Body of pancreas (tissue), 4 donors: ENCODE data around the gene PTPRD. TPM values are rescaled to one million over a fixed set of nuclear protein-coding genes. Genes with fewer than 3 reads are reported as not detected.

Source experiments
- ATAC-seq: fragments of 150-250 bp; one replicate; pipeline ENCODE4 v1.9.1; 2016
- DNase-seq, 4 donors: peaks; one replicate each; pipeline ENCODE4 v3.0.0-alpha.2; 2019
- H3K27ac ChIP-seq, 4 donors: fragments of 200-600 bp; sonication (generic); 1 replicate in 3 of 4; 2 replicates in 1 of 4; pipeline versions ENCODE4 v1.5.1 to v1.6.1; 2016 to 2019; ENCODE audit warnings: mild to moderate bottlenecking in 1 of 4, mixed read lengths in 1 of 4, moderate library complexity in 1 of 4
- H3K27me3 ChIP-seq, 2 donors: fragments of 200-600 bp; sonication (generic); one replicate each; pipeline ENCODE4 v1.6.0; 2016; ENCODE audit warnings: mild to moderate bottlenecking in 1 of 2
- H3K36me3 ChIP-seq, 2 donors: fragments of 200-600 bp; sonication (generic); replicated peaks in 1 of 2; 2 replicates each; pipeline ENCODE4 v1.5.1; 2016; ENCODE audit warnings: low read depth in 2 of 2; ENCODE audit not compliant: insufficient read depth in 1 of 2
- H3K4me1 ChIP-seq: fragments of 200-600 bp; sonication (generic); one replicate; pipeline ENCODE4 v1.6.0; 2016
- H3K4me3 ChIP-seq, 2 donors: fragments of 200-600 bp; sonication (generic); 1 replicate in 1 of 2; 2 replicates in 1 of 2; pipeline ENCODE4 v1.5.1; 2016 to 2019
- H3K9me3 ChIP-seq, 3 donors: fragments of 200-600 bp; sonication (generic); 1 replicate in 2 of 3; 2 replicates in 1 of 3; pipeline ENCODE4 v1.5.1; 2016
- POLR2A ChIP-seq, 3 donors: fragments of 450-650 bp; IDR thresholded peaks; one replicate each; pipeline ENCODE4 v1.6.1; 2016; ENCODE audit warnings: antibody characterized with exemption in 3 of 3, mild to moderate bottlenecking in 2 of 3
- WGBS, 2 donors: methylation state at CpG; one replicate each; pipeline ENCODE4 v1.1.5; 2017; 5-methylcytosine and 5-hydroxymethylcytosine counted together
- intact Hi-C: fragments of 100-400 bp; cut with DNase I; formaldehyde crosslinking; loops from one replicate; pipeline ENCODE4 v1.15.1; 2023
- total RNA-seq, 2 donors: library from RNA; depleted of rRNA; stranded (reverse); fragments of >200 nt; gene quantifications; one replicate each; pipeline ENCODE4 v1.1.0, GENCODE V29; 2016
- TF ChIP-seq, protein P1 (sequence below), 7 experiments: fragments of 450-650 bp in 4 of 7; fragments of 200-600 bp in 3 of 7; sonication (generic) in 3 of 7; IDR thresholded peaks; one replicate each; pipeline ENCODE4 v1.5.1; 2016 to 2019; ENCODE audit warnings: antibody characterized with exemption in 7 of 7

Gene PTPRD
- total RNA-seq = 1 to 10 TPM; 4.3 to 4.9 TPM

DNA sequence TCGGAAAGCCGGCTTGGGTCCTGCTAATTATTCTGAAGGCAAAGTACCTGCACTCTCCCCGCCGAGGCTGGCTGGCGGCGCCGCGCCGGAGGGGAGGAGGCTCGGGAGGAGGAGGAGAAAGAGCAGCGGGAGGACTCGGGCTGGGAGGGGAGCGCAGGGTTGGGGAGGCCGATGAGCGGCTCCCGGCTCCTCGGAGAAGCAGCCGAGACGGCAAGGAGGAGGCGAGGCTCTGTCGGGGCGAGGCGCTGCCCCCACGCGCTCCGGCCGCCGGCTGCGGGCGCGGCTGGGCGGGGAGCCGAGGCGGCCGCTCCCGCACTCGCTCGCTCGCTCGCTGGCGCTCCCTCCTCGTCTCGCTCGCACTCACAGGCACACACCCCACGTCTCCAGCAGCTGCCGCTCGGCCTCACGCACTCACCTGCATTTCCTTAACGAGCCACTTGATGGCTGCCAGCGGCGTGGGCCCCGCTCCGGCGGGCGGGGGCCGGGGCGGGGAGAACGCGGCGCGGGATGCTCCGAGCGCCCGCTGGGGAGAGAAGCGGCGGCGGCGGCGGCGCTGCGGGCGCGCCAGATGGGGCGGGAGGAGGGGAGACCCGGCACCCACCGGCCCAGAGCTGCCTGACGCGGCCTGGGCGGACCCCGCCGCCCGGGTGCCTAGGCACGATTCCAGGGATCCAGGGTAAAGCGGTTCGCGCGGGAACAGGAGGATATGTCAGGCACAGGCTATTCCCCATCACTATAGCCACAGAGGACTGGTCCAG is at the start of gene PTPRD:
TSS of gene PTPRD (minus strand) at position 362 of the 758 bp plus-strand sequence.
- Histone ChIP-seq H3K4me3 (peak within 1 kb of the TSS in 1 of 2 donors; percentile 1), H3K4me1 (peaks cover 15% of the 10 kb centered on the region), H3K36me3 (no peaks in the 10 kb centered on the region), H3K9me3 (no peaks in the 10 kb centered on the region), H3K27ac (no peak within 1 kb of the TSS), H3K27me3 (peaks cover 0 to 25% of the 10 kb centered on the region in 2 donors)
- TF ChIP-seq, protein P1, sequence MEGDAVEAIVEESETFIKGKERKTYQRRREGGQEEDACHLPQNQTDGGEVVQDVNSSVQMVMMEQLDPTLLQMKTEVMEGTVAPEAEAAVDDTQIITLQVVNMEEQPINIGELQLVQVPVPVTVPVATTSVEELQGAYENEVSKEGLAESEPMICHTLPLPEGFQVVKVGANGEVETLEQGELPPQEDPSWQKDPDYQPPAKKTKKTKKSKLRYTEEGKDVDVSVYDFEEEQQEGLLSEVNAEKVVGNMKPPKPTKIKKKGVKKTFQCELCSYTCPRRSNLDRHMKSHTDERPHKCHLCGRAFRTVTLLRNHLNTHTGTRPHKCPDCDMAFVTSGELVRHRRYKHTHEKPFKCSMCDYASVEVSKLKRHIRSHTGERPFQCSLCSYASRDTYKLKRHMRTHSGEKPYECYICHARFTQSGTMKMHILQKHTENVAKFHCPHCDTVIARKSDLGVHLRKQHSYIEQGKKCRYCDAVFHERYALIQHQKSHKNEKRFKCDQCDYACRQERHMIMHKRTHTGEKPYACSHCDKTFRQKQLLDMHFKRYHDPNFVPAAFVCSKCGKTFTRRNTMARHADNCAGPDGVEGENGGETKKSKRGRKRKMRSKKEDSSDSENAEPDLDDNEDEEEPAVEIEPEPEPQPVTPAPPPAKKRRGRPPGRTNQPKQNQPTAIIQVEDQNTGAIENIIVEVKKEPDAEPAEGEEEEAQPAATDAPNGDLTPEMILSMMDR (IDR thresholded peaks at IDR 0.05) = peak in 5 of 7 experiments; percentile 6 to 53 (median 34)
- TF ChIP-seq POLR2A (IDR thresholded peaks at IDR 0.05) = no peak
- ATAC-seq (peak; percentile 95), DNase-seq (peak; percentile 52 to 75 (median 58))
- intact Hi-C loops = no loop called here
- WGBS, 2 donors = 1% methylated on average over 12 to 78 of the region's 87 CpGs

DNA sequence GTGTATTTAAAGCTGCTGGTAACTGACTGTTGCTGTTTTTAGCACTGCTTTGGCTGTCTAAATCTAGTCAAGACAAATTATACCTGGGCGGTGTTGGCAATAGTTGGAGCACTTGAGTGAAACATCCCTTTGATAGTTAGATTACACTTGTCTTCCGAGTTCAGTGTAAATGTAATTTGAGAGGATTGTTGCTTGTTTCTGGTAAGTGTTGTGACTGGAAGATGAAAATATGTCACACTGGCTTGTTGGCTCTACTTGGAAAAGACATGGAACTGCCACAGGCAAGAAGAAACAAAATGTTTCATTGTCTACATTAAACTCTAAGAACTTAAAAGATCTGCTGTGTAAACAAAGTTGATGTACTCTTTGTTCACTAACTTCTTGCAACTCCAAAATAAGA is 49.2 kb upstream of the PTPRD start:
- no peak for TF ChIP-seq POLR2A (IDR thresholded peaks at IDR 0.05)
- TF ChIP-seq, protein P1 (IDR thresholded peaks at IDR 0.05) = no peak
- WGBS, 2 donors = 31 to 49% methylated on average over 2 of the region's 2 CpGs
- Histone ChIP-seq H3K4me1 (no peaks in the 10 kb centered on the region), H3K27me3 (no peaks in the 10 kb centered on the region), H3K36me3 (no peaks in the 10 kb centered on the region), H3K4me3 (no peak overlapping the region), H3K9me3 (no peaks in the 10 kb centered on the region), H3K27ac (no peak overlapping the region)
- intact Hi-C loops = no loop called here
- ATAC-seq (no peak), DNase-seq (no peak)

DNA sequence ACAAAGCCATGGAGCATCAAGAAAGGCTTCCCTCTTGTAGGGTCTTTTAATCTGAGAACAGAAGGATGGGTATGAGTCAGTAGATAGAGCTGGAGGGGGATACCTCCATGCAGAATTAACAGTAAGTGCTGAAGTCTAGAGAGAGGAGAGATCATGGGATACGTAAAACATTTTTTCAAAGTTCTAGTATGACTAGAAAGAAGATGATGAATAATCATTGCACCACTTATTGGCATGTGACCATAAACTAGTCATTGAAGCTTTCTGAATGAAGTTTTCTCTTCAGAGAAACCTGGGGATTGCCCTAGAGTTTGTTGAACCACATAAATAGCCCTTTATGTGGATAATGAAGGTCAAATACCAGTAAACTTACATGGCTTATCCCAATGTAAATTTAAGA is 48.6 kb upstream of the PTPRD start:
- DNase-seq (no peak), ATAC-seq (no peak)
- WGBS, 2 donors = 42 to 71% methylated on average over 1 of the region's 1 CpG
- TF ChIP-seq POLR2A (IDR thresholded peaks at IDR 0.05) = no peak
- TF ChIP-seq, protein P1 (IDR thresholded peaks at IDR 0.05) = no peak
- Histone ChIP-seq H3K27ac (no peak overlapping the region), H3K4me3 (no peak overlapping the region), H3K4me1 (no peaks in the 10 kb centered on the region), H3K36me3 (no peaks in the 10 kb centered on the region), H3K9me3 (no peaks in the 10 kb centered on the region), H3K27me3 (no peaks in the 10 kb centered on the region)
- intact Hi-C loops = no loop called here

DNA sequence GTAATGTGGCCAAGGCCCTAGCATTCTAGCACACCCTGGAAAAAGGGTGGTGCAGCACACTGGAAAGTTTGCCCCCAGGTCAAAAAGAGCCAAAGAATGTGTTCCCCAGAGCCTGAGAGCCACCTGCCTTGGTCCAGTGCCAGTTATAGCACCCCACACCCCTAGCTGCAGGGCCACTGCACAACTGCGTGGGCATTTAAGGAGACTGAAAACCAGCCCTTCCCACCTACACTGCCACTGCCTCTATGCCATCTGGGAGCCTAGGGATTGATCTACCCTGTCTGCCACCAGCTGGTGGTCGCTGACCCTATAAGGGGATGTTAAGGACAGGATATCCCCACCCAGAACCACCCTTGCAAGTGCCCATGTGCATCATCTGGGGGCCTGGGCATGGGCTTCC is 38.2 kb upstream of the PTPRD start:
- H3K27ac ChIP-seq = no peak overlapping the region
- no peak overlapping the region for H3K4me3 ChIP-seq
- H3K9me3 ChIP-seq = no peaks in the 10 kb centered on the region
- no peaks in the 10 kb centered on the region for H3K4me1 ChIP-seq
- DNase-seq = no peak
- H3K27me3 ChIP-seq = no peaks in the 10 kb centered on the region
- intact Hi-C loops = no loop called here
- peak; percentile 4 for ATAC-seq
- H3K36me3 ChIP-seq = no peaks in the 10 kb centered on the region
- WGBS, 2 donors = 53 to 80% methylated on average over 1 to 2 of the region's 2 CpGs
- TF ChIP-seq, protein P1 (IDR thresholded peaks at IDR 0.05) = no peak
- no peak for TF ChIP-seq POLR2A (IDR thresholded peaks at IDR 0.05)

DNA sequence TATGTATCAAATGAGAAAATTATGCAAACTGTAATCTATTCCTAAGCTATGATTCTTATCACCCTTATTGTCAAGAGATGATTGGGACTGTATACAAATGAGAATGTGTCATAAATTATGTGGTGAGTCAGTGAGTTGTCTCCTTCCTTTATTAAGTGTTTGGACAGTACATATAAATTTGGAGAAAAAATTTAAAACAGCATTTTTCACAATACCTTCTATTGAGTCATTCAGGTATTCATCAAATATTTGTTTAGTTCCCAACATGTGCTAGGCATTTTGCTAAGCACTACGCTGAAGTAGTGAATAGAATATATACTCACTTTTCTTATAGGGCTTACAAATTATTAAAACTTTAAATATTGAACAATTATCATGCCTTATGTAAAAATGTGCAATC is 36.3 kb upstream of the PTPRD start:
- Histone ChIP-seq H3K9me3 (no peaks in the 10 kb centered on the region), H3K27ac (no peak overlapping the region), H3K27me3 (no peaks in the 10 kb centered on the region), H3K36me3 (no peaks in the 10 kb centered on the region), H3K4me3 (no peak overlapping the region), H3K4me1 (no peaks in the 10 kb centered on the region)
- 22 to 29% methylated on average over 1 of the region's 1 CpG for WGBS, 2 donors
- ATAC-seq (no peak), DNase-seq (no peak)
- intact Hi-C loops = no loop called here
- TF ChIP-seq, protein P1 (IDR thresholded peaks at IDR 0.05) = no peak
- no peak for TF ChIP-seq POLR2A (IDR thresholded peaks at IDR 0.05)
